H9 (cell line): Measurements from ENCODE around the gene TSTD2. TPM values are rescaled to one million over a fixed set of nuclear protein-coding genes. Genes with fewer than 3 reads are reported as not detected.

Experiments used
- DNase-seq: peaks from one replicate; pipeline ENCODE4 v3.0.0-alpha.2; 2017
- H2AFZ ChIP-seq: one replicate; pipeline ENCODE4 v1.6.1; 2013; ENCODE audit warnings: mild to moderate bottlenecking, low read length, control low read depth, moderate library complexity
- H2AK5ac ChIP-seq: 2 replicates; pipeline ENCODE4 v1.6.1; 2013; ENCODE audit warnings: low read length, control low read depth, mixed read lengths; ENCODE audit not compliant: insufficient read length
- H2BK120ac ChIP-seq: one replicate; pipeline ENCODE4 v1.6.1; 2013; ENCODE audit warnings: low read depth, mild to moderate bottlenecking, low read length, control low read depth, inconsistent platforms; ENCODE audit not compliant: poor library complexity, severe bottlenecking
- H2BK12ac ChIP-seq: 2 replicates; pipeline ENCODE4 v1.6.1; 2013; ENCODE audit warnings: low read length, control low read depth, mixed read lengths, low read depth; ENCODE audit not compliant: insufficient read length
- H2BK15ac ChIP-seq: 2 replicates; pipeline ENCODE4 v1.6.1; 2013; ENCODE audit warnings: low read depth, low read length, control low read depth
- H2BK20ac ChIP-seq: one replicate; pipeline ENCODE4 v1.6.1; 2013; ENCODE audit warnings: low read depth, mild to moderate bottlenecking, low read length, control low read depth, inconsistent platforms; ENCODE audit not compliant: poor library complexity, severe bottlenecking
- H2BK5ac ChIP-seq: 2 replicates; pipeline ENCODE4 v1.6.1; 2013; ENCODE audit warnings: low read length, control low read depth, mixed read lengths; ENCODE audit not compliant: insufficient read length
- H3K14ac ChIP-seq: 2 replicates; pipeline ENCODE4 v1.6.1; 2013; ENCODE audit warnings: low read length, control low read depth; ENCODE audit not compliant: insufficient read depth
- H3K18ac ChIP-seq: 2 replicates; pipeline ENCODE4 v1.6.1; 2013; ENCODE audit warnings: low read depth, mild to moderate bottlenecking, mixed read lengths, low read length, control low read depth; ENCODE audit not compliant: insufficient read length
- H3K23ac ChIP-seq: 2 replicates; pipeline ENCODE4 v1.6.1; 2013; ENCODE audit warnings: low read length, control low read depth, mixed read lengths, low read depth; ENCODE audit not compliant: insufficient read length
- H3K23me2 ChIP-seq: 2 replicates; pipeline ENCODE4 v1.6.1; 2013; ENCODE audit warnings: low read depth, mild to moderate bottlenecking, mixed read lengths, low read length, control low read depth; ENCODE audit not compliant: insufficient read length, poor library complexity, severe bottlenecking
- H3K27ac ChIP-seq: 2 replicates; pipeline ENCODE4 v1.5.1; 2013; ENCODE audit warnings: low read length, control low read depth, mixed read lengths, low read depth; ENCODE audit not compliant: insufficient read length
- H3K27me3 ChIP-seq: 2 replicates; pipeline ENCODE4 v1.6.1; 2013; ENCODE audit warnings: low read length, control low read depth, inconsistent platforms; ENCODE audit not compliant: insufficient read depth
- H3K4ac ChIP-seq: 2 replicates; pipeline ENCODE4 v1.6.1; 2013; ENCODE audit warnings: low read depth, mild to moderate bottlenecking, control low read depth, inconsistent platforms, low read length, moderate library complexity
- H3K4me1 ChIP-seq: 2 replicates; pipeline ENCODE4 v1.6.1; 2013; ENCODE audit warnings: low read length, control low read depth, inconsistent platforms; ENCODE audit not compliant: insufficient read depth
- H3K4me2 ChIP-seq: 2 replicates; pipeline ENCODE4 v1.6.1; 2013; ENCODE audit warnings: low read length, control low read depth, mixed read lengths; ENCODE audit not compliant: insufficient read length, insufficient read depth
- H3K56ac ChIP-seq: 2 replicates; pipeline ENCODE4 v1.6.1; 2013; ENCODE audit warnings: low read depth, mild to moderate bottlenecking, mixed read lengths, low read length, control low read depth; ENCODE audit not compliant: insufficient read length
- H3K79me1 ChIP-seq: 2 replicates; pipeline ENCODE4 v1.6.1; 2013; ENCODE audit warnings: low read depth, mild to moderate bottlenecking, moderate library complexity, low read length, control low read depth, inconsistent platforms; ENCODE audit not compliant: insufficient read depth, poor library complexity, severe bottlenecking
- H3K79me2 ChIP-seq: 2 replicates; pipeline ENCODE4 v1.6.1; 2013; ENCODE audit warnings: low read length, control low read depth, inconsistent platforms; ENCODE audit not compliant: insufficient read depth
- H3K9ac ChIP-seq: 2 replicates; pipeline ENCODE4 v1.6.1; 2013; ENCODE audit warnings: low read length, control low read depth, mixed read lengths; ENCODE audit not compliant: insufficient read length; ENCODE audit errors: extremely low read depth
- H3K9me3 ChIP-seq: one replicate; pipeline ENCODE4 v1.6.1; 2013; ENCODE audit warnings: low read depth, low read length, inconsistent platforms; ENCODE audit not compliant: control insufficient read depth
- H3T11ph ChIP-seq: one replicate; pipeline ENCODE4 v1.6.1; 2013; ENCODE audit warnings: mild to moderate bottlenecking, low read length, control low read depth, inconsistent platforms
- H4K20me1 ChIP-seq: one replicate; pipeline ENCODE4 v1.6.1; 2013; ENCODE audit not compliant: control insufficient read depth, insufficient read length, insufficient read depth
- H4K5ac ChIP-seq: 2 replicates; pipeline ENCODE4 v1.6.1; 2013; ENCODE audit warnings: low read depth, mild to moderate bottlenecking, mixed read lengths, low read length, control low read depth; ENCODE audit not compliant: insufficient read length
- H4K8ac ChIP-seq: replicated peaks from 2 replicates; pipeline ENCODE4 v1.6.1; 2013; ENCODE audit warnings: low read length, control low read depth, mixed read lengths, low read depth; ENCODE audit not compliant: insufficient read length
- H4K91ac ChIP-seq: 2 replicates; pipeline ENCODE4 v1.6.1; 2013; ENCODE audit warnings: low read depth, mild to moderate bottlenecking, moderate library complexity, mixed read lengths, low read length, control low read depth; ENCODE audit not compliant: insufficient read length
- H3K27ac Mint-ChIP-seq, 3 experiments: 2 replicates in 2 of 3; 3 replicates in 1 of 3; pipeline ENCODE4 v1.8.0; 2020 to 2021; ENCODE audit warnings: mixed read lengths in 3 of 3, mild to moderate bottlenecking in 1 of 3, moderate library complexity in 1 of 3
- H3K27me3 Mint-ChIP-seq: 2 replicates; pipeline ENCODE4 v1.8.0; 2021; ENCODE audit warnings: low read depth, mild to moderate bottlenecking, moderate library complexity, mixed read lengths
- H3K36me3 Mint-ChIP-seq, 3 experiments: 2 replicates in 2 of 3; 3 replicates in 1 of 3; pipeline ENCODE4 v1.8.0; 2020 to 2021; ENCODE audit warnings: low read depth in 3 of 3, mixed read lengths in 3 of 3; ENCODE audit not compliant: insufficient read depth in 1 of 3
- H3K4me1 Mint-ChIP-seq, 2 experiments: 2 replicates each; pipeline ENCODE4 v1.8.0; 2020; ENCODE audit warnings: mixed read lengths in 2 of 2
- H3K4me3 Mint-ChIP-seq, 2 experiments: 2 replicates in 1 of 2; 3 replicates in 1 of 2; pipeline ENCODE4 v1.8.0; 2020 to 2021; ENCODE audit warnings: mild to moderate bottlenecking in 2 of 2, mixed read lengths in 2 of 2, moderate library complexity in 1 of 2
- H3K9me3 Mint-ChIP-seq, 2 experiments: 2 replicates in 1 of 2; 3 replicates in 1 of 2; pipeline ENCODE4 v1.8.0; 2020; ENCODE audit warnings: mild to moderate bottlenecking in 2 of 2, mixed read lengths in 2 of 2, moderate library complexity in 1 of 2
- CTCF ChIP-seq: fragments of 200-600 bp; sonication (generic); conservative IDR thresholded peaks from 3 replicates; pipeline ENCODE4 v1.8.0; 2021; ENCODE audit warnings: antibody characterized with exemption, mild to moderate bottlenecking
- total RNA-seq: library from RNA; stranded (reverse); gene quantifications from 2 replicates; pipeline ENCODE4 v1.2.1, GENCODE V29; 2021

TSTD2 gene
- total RNA-seq, 1 experiment from 2014 or later = 23.5 TPM

- no peak overlapping the region for H3T11ph ChIP-seq
- H2AK5ac ChIP-seq = no peak overlapping the region
- no peak overlapping the region for H2BK15ac ChIP-seq
- peaks cover 8% of the 10 kb centered on the region for H3K79me1 ChIP-seq
- H3K23me2 ChIP-seq = peaks cover 11% of the 10 kb centered on the region
- H3K4me1 Mint-ChIP-seq = peaks cover 23 to 36% of the 10 kb centered on the region in 2 experiments
- H3K27ac ChIP-seq = no peak overlapping the region
- no peak overlapping the region for H3K4ac ChIP-seq
- no peak for DNase-seq
- no peak overlapping the region for H3K9ac ChIP-seq
- H4K20me1 ChIP-seq = no peaks in the 10 kb centered on the region
- TF ChIP-seq CTCF = no peak
- H2AFZ ChIP-seq = no peak overlapping the region
- H4K8ac ChIP-seq = no peak overlapping the region
- no peaks in the 10 kb centered on the region for H3K9me3 ChIP-seq
- no peak overlapping the region for H3K4me2 ChIP-seq
- H3K79me2 ChIP-seq = peaks cover 26% of the 10 kb centered on the region
- no peak overlapping the region for H4K91ac ChIP-seq
- H3K27ac Mint-ChIP-seq = no peak overlapping the region
- H2BK120ac ChIP-seq = no peak overlapping the region
- no peak overlapping the region for H2BK20ac ChIP-seq
- H3K9me3 Mint-ChIP-seq = no peaks in the 10 kb centered on the region
- no peak overlapping the region for H3K23ac ChIP-seq
- H3K4me3 Mint-ChIP-seq = no peak overlapping the region
- no peaks in the 10 kb centered on the region for H3K27me3 Mint-ChIP-seq
- no peak overlapping the region for H3K18ac ChIP-seq
- peaks cover 3 to 16% (median 7%) of the 10 kb centered on the region in 3 experiments; a peak in 6 of 7 replicates for H3K36me3 Mint-ChIP-seq
- no peaks in the 10 kb centered on the region for H3K27me3 ChIP-seq
- H4K5ac ChIP-seq = no peak overlapping the region
- no peak overlapping the region for H3K56ac ChIP-seq
- no peak overlapping the region for H2BK12ac ChIP-seq
- H2BK5ac ChIP-seq = no peak overlapping the region
- no peak overlapping the region for H3K14ac ChIP-seq
- H3K4me1 ChIP-seq = 0 out of 2 replicates have a peak, but pooled peaks cover 6% of the 10 kb centered on the region
These were observed 2.6 kb downstream of the TSTD2 start for GRCh38 chr9:97630591-97630990.
